Activated CD8-positive, alpha-beta memory T cell treated with anti-CD3 and anti-CD28 coated beads, Interleukin-2, amount 50 U/mL, for 1 hour (primary cell): Measurements from ENCODE around the gene LHX4.
"Not testable (repeated sequence)": the region's sequence is repeated elsewhere in the genome, so short reads cannot be mapped to it uniquely, and the experiment has no call there.

Experiments used
- DNase-seq: peaks from one replicate; pipeline ENCODE4 v3.0.0-alpha.2; 2020; ENCODE audit errors: extremely low read depth

The LHX4 gene

DNA sequence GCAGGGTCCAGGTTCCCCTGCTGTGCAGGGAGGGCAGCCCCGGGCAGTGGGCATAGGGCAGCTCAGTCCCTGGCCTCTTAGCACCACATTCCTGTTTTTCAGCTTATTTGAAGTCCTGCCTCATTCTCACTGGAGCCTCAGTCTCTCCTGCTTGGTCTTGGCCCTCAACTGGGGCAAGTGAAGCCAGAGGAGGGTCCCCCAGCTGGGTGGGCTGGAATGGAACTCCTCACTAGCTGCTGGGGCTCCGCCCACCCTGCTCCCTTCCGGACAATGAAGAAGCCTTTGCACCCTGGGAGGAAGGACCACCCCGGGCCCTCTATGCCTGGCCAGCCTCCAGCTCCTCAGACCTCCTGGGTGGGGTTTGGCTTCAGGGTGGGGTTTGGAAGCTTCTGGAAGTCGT lies 32.8 kb upstream of the LHX4 start:
- no peak for DNase-seq

DNA sequence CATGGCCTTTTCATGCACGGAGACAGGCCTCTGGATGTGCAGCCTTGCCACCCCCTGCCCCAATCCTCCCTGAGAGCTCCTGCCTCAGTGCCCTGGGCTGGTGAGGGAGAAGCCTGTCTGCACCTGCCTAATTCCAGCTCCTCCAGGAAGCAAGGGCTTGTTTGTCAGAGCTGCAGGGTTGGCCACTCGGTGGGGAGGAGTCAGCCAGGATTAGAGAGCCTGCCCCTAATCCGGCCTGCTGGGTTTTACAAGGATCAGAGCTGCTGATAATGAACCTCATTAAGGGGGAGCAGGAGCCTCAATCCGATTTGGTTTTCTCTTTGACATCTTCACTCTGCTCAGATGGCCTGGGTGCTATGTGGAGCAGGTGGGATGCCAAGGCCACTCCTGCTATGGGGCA lies 31.9 kb upstream of the LHX4 start:
- DNase-seq = no peak

DNA sequence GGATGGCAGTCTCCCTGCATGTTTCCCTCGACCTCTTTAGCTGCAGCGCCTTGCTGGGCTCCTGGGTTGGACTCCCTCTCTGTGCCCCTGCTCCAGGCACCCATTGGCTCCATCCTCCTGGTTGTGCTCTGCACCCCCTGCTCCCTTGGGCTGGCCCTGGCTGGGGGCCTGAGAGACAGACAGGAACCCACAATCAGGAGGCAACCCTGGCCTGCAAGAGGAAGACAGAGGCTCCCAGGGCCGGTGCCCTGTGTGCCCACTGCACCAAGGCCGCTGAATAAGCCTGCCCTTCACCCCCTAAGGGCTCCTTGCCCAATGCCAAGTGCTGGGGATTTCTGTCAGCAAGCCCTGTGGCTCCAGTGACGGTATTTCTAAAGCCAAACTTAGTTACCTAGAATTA lies 31.5 kb upstream of the LHX4 start:
- no peak for DNase-seq

DNA sequence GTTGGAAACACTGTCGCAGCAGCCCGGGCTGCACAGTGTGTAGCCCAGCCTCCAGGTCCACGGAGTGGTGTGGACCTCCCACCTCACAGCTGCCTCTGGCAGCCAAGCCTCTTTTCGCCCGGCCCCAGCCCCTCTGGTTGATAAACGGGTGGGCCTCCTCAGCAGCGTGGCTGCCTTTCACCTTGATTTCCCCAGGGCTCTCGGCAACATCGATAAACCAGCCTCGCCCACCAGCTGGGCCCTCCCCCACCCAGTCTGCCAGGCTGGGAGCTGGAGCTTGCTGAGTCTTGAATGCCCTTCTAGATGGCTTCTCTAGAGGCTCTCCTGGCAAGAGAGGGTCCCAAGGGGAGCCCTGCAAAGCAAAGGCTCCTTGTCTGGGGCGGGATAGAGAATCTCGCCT lies 31.0 kb upstream of the LHX4 start:
- DNase-seq = no peak

DNA sequence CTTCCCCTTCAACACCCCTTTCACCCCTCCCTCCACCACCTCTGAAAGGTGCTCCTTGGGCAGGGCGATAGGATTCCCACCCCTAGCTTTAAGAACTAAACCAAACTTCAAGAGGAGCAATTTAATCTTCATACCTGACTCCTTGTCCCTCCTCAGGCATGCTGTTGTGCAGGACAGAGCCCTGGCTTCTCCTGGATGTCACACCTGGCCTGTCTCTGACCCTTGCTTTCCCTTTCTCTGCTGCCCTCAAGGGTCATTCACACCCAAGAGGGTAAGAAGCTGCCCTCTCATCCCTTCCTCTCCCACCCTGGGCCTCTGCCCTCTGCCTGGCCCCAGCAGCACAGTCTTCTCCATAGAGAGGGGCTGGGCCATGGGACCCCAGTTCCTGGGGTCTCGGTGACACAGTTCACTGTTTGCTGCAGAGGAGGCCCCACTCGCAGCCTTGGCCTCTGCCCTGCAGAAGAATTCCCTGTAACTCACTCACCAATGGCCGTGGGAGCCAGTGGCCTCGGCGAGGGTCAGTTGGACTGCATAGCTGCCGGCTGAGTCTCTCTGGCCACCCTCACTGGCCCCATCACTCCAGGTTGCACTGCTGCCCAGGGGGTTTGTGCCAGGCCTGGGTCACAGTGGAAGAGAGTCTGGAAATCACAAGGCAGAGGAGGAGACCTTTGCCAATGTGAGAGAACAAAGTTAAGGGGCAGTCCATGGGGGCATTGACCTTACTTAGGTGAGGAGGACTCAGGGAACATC lies 28.4 kb upstream of the LHX4 start:
- no peak for DNase-seq

DNA sequence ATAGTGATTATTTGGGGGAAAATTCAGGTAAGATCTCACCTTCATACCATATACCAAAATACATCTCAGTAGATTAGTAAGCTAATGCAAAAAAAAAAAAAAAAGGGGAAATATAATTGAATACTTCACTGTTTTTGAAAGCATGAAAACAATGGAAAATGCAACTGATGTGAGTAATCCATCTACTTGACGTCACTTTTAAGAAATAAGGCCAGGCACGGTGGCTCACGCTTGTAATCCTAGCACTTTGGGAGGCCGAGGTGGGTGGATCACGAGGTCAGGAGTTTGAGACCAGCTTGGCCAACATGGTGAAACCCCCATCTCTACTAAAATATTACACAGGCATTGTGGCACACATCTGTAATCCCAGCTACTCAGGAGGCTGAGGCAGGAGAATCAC lies 27.5 kb upstream of the LHX4 start:
- DNase-seq = not testable (repeated sequence)

DNA sequence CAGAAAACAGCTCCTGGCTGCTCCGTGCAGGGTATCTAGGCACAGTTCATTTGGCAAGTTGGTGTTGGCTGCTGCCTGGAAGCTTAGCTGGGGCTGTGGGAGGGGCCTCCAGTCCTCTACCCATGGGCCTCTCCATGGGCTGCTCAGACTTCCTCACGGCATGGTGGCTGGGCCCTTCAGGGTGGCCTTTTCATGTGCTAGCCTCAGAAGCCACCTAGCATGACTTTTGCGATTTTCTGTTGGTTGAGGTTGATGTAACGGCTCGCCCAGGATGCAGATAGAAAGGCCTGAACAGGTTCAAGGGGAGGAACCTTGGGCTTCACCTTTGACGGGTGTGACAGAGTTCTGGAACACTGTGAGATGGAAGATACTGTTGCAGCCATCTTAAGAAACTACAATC lies 25.8 kb upstream of the LHX4 start:
- no peak for DNase-seq

DNA sequence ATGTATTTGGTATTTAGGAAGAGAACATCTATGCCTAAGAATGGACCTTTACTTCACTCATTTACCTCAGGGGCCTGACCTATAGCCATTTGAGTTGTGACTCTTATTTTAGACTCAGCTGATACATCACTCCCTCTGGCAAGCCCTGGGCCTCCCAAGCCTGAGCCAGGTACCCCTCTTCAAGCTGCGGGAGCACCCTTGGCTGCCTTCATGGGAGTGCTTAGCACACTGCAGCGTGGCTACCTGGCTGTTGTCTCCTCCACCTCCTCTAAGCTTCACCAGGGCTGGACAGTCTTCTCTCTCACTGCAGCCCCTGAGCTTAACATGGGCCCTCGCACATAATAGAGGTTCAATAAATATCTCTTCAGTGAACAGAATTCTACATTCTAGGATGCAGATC lies 23.5 kb upstream of the LHX4 start:
- DNase-seq = no peak

DNA sequence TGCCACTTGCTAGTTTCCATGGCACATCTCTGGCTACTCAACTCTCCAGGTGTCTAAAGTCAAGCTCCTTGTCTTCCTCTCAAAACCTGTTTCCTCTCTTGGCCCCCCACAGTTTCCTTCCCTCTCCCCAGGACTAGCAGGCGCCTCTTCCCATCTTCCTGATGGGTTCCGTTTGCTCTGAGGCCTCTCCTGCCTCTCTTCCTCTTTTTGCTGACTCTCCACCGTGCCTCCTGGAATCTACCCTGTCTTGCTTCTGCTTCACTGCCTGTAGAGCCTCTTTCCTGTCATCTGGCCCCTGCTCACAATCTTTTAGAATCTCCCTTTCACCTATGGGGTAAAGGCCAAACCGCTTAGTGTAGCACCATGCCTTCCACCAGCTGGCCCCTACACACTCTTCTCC lies 21.8 kb upstream of the LHX4 start:
- DNase-seq = no peak

DNA sequence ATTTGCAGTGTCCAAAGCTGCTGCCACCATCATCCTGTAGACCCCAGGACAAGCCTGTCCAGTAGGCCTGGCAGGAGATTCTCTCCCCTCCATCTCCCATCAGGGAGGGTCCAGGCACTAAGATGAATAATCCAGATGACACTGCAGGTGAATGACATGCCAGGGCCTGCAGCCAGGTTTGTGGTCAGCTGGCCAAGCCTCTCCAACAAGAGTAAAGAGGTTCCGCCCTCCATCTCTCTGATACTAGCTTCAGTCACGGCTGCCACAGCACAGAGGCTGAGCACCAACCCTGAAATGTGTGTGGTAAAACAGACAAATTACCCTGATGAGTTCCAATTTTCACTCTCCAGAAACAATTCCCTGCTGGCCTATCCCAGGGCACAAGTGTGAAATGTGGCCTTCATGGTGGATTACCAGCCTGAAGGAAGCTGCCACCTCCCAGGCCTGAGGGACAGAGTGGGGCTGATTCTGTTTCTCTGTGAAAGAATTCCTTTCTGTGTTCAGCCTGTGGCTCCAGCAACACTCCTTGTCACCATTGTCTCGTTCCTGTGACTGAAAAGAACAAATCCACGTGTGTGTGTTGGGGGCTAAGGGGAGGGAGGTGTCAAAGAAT lies 19.9 kb upstream of the LHX4 start:
- no peak for DNase-seq

DNA sequence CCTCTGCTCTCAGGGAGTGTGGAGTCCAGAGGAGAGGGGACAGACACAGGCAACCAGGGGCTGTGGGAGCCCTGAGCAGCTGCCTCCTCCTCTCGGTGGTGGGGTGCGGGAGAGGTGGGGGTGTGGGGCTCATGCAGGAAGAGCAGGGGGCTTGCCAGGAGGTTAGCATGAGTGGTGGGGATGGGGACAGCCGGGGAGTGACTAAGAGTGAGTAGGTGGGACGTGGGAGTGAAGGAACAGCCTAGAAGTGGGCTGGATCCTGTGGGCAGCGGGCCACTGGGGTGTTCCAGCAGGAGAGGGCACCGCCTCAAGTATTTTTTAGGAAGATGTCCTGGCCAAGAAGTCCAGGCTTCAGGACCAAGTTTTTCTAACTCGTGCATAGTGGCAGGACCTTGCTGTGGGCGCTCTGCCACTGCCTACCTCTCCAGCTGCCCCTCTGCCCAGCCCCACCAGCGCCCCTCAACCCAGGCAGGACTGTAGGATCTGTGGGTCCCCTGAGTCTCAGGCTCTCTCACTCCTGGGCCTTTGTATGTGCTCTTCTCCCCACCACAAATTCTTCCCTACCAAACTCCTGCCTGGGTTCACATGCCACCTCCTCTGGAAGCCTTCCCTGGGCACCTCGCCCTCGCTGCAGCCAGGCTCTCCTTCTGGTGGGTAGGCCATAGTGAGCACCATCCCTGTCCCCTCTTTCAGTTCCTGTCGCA lies 18.8 kb upstream of the LHX4 start:
- DNase-seq = no peak

DNA sequence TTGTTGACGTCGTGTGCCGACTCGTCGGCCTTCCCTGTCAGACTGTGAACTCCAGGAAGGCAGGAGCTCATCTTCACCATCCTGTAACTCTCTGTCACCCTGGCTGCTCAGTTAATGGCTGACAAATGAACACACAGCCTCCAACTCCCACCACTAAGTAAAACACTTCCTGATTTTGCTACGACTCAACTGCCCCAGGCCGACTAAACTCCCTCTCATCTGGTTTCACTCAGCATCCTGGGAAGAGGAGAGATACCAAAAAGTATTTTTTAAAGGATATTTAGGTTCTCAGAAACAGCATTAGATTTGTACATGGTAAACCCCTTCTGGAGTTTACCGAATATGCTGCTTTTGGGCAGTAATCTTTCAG lies 18.2 kb upstream of the LHX4 start:
- no peak for DNase-seq

DNA sequence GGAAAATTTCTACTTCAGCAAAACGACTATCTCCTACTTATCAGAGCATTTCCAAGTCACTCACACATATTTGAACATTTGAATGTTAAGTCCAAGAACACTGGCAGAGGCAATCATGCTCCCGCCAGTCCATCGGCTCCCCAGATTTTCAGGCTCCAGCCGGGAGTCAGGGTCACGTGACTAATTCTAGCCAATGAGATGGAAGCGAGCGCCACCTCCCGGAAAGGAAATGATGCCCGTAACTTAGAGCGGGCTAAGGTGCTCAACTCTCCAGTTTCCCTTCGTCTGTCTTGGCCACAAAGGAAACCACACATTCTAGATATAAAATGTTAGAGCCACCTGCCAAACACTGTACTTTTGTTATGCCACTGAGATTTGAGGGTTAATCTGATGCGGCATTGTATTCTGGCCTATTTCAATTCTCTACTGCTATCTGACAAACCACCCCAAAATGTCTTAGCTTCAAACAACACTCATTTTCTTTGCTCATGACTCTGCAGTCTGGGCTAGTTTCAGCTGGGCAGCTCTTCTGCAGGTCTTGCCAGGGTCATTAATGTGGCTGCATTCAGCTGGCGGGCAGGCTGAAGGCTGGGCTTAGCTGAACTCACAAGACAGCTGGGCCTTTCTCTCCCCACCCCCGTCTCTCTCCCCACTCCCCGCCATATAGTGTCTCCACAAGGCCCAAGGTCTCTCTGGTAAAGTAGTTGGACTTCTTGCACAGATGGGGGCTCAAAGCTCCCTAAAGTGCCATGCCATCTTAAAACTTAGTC lies 16.5 kb upstream of the LHX4 start:
- no peak for DNase-seq

DNA sequence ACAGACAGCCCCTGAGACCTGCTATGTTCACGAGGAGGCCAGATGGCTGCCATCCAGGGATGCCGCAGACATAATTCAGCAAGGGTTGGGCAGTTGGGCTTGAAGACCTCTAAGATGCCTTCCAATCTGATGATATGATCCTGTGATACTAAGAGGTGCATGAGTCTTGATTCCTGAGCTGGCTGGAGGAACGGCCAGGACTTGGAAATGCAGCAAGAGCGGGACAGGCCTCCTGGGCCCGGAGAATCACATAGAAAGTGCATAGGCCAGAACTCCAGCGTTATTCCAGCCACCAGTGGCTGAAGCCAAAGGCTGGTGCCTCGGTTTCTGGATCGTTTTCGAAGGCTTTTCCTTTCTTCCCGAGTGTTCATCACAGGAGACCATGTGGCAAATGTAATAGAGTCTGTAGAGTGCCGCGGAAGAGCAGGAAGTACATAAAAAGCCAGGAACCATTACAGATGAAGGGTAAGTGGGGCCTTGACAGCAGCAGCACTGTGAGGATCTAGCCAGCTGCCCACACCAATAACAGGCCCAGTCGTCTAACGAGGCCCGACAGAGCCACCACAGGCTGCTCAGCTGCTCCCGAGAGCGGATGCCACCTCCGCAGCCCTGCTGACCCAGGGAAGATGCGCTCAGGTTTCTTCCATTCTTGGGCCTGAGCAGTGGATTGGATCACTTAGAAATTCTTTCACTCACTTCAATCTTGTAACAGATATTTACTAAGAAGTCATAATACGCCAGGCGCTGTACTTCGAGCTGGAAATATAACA lies 14.0 kb upstream of the LHX4 start:
- DNase-seq = no peak

DNA sequence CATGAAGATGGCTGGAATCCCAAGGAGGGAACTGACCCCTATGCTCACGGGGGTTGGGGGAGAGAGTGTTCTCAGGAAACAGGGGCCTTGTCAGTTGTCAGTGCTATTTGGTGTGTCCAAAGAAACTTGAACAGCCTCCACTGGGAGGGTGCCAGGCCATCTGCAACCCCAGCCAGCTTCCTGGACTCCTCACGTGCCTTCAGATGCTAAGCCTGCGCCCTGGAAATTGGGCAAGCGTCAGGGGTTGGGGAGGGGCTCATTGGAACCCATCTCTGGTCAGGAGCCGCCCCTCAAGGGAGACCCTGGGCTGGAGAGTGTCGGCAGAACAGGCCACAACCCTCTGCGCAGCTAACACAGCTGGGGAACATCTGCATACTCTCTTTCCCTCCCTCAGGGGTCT lies 13.1 kb upstream of the LHX4 start:
- no peak for DNase-seq

DNA sequence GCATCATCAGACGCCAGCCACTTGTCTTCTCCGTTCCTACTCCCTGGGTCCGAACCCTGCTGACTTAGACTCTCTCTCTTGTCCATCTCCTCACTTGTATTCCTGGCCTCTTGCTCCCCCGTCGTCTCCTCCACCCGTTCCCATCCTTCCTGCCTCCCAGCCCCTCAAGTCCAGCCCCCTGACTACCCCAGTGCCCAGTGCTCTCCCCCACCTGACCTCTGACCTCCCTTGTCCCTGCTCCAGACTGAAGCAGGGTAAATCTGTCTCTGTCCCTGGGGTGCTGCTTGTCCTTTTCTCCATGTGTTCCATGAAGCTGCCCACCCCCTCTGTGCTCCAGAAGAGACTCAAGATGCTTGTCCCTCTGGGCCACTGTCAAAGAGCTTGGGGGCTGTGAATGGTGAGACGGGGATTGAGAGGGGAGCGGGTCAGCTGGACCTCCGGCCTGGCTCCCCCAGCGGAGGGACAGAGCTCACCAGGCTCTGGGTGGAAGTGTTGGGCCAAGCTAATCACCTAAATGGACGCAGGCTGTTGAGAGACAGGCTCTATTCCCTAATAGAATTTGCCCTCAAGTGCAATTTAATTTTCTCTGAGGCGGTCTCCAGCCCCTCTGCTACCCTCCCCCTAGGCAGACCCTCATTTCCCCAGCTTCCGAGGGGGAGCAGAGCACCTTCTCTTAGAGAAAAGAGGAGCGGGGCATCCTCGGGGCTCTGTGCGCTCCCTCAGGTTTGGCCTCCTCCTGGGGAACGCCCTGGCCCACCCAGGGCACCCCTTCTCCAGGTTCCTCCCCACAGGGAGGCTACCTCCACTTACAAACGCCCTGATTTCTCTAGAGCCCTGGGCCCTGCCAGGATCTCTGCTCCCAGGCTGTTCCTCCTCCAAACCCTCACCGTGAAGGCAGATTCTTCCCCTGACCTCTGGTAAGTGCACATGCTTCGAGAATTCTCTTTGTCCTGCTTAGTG lies 11.0 kb upstream of the LHX4 start:
- no peak for DNase-seq

DNA sequence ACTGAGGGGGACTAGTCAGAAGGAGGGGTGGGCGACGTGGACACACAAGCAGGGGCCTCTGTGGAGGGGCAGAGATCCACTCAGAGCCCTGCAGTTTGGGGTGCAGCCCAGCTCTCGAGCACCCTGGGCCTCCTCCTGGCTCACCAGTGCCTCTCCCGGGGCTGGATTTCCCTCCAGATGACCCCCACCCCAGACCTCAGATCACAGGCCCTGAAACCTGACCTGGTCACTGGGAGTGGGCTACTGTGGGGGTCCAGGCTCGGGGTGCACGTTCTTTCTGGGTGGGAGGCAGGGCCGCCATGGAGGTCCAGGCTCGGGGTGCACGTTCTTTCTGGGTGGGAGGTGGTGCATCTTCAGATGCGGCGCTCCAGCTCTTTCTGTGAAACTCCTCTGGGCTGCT lies 10.3 kb upstream of the LHX4 start:
- no peak for DNase-seq

DNA sequence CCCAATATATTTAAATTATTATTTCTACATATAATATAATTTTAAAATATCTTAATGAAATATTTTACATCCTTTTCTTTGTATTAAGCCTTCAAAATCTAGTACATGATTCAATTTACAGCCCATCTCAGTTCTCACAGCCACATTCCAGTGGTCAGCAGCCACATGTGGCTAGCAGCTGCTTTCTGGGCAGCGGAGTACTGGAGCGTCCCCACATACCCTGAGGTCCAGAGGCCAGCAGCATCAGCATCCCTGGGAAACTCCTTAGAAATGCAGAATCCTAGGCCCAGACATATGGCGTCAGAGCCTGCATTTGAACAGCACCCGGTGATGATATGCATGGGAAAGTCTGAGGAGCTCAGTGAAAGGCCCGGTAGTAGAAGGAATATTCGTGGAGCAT lies 8.6 kb upstream of the LHX4 start:
- no peak for DNase-seq

DNA sequence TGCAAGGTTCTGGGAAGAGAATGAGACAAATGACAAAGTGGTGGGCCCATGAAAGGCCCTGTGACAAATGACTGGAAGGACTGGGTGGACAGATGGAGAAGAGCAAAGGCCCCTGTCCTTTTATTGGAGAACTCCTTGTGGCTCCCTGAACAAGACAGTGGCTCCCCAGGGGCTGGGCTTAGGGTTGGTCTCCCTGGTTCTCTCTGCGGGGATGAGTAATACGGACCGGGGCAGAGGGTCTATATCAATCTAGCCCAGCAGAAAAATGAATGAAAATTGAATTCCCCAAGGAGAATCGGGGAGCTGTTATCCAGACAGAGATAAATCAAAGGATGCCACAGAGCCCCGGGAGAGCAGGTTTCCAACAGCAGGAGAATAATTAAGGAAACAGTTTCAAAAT lies 5.2 kb upstream of the LHX4 start:
- no peak for DNase-seq

DNA sequence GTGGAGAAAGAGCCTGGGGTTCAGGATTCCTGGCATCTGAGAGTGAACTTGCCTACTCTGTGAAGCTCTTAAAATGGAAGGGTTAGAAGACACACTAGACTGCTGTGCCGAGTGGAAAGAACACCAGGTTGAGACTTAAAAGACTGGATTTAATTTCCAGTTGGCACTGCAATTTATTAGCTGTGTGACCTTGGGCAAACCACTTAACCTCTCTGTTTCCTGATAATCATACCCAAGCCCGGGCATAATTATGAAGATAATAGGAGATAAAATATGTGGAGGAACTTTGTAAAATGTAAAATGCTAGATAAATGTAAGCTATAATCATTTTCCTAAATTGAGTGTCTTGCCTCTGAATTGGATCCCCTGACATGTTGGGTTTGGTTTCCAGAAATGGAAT lies 4.7 kb upstream of the LHX4 start:
- no peak for DNase-seq
